SK-N-SH treated with all-trans-retinoic acid at 6 μM for 48 hours (cell line): ENCODE results near the gene PRKCE.

Source experiments
- ARNTL ChIP-seq: fragments of 450-650 bp; formaldehyde crosslinking; IDR thresholded peaks from 2 replicates; pipeline ENCODE4 v1.5.0; 2020; ENCODE audit warnings: low read depth, mild to moderate bottlenecking, moderate library complexity, borderline replicate concordance
- OSR1 ChIP-seq: fragments of 250-450 bp; sonication (Bioruptor Pico); IDR thresholded peaks from 2 replicates; pipeline ENCODE4 v1.8.0; 2022; ENCODE audit warnings: moderate library complexity, mild to moderate bottlenecking, inconsistent platforms
- TF ChIP-seq, protein P1 (sequence below): fragments of 250-450 bp; sonication (Bioruptor Pico); IDR thresholded peaks from 2 replicates; pipeline ENCODE4 v1.5.0; 2020; ENCODE audit warnings: mild to moderate bottlenecking, moderate library complexity
- TF ChIP-seq, protein P2 (sequence below): fragments of 250-450 bp; sonication (Bioruptor Pico); IDR thresholded peaks from 2 replicates; pipeline ENCODE4 v1.8.0; 2020; ENCODE audit warnings: mild to moderate bottlenecking, moderate library complexity, borderline replicate concordance

DNA sequence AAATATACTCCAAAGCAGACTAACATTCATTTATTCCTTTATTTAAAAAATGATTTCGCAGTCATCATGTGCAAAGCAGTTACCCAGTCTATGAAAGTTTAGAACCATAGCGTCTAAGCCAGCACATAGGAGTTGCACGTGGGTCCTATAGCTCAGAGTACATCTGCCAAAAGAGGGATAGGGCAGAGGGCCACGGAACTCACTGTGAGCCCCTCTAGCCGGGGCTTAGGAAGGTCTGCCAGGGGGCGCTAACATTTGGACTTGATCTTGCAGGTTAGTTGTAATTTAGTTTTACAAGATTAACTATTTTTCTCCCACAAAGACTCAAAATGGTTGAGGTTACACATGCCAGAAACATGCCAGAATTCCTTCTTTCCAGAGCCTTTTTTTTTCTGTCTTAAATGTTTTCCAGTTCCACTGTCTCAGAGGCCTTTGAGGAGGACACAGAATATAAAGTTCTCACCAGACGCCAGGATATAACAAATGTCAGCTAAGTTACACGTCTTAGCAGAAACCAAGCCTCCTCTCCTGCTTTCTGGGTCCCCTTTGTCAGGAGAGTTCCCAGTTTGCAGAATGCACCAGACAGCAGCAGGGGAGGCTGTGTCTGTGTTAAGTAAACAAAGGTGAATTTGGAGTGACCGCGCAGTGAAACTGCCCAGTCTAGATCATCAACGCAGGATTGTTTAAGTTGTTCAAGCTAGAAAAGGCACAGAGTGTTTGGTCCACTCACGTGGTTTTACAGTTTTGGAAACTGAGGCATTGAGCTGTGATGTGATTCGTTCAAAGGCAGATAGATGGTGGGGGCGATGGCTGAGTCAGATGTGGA is 292.0 kb downstream of the PRKCE start:
- TF ChIP-seq OSR1 (CRISPR knock-in tag) (no peak), ARNTL (CRISPR knock-in tag) (no peak)
- TF ChIP-seq, protein P1, sequence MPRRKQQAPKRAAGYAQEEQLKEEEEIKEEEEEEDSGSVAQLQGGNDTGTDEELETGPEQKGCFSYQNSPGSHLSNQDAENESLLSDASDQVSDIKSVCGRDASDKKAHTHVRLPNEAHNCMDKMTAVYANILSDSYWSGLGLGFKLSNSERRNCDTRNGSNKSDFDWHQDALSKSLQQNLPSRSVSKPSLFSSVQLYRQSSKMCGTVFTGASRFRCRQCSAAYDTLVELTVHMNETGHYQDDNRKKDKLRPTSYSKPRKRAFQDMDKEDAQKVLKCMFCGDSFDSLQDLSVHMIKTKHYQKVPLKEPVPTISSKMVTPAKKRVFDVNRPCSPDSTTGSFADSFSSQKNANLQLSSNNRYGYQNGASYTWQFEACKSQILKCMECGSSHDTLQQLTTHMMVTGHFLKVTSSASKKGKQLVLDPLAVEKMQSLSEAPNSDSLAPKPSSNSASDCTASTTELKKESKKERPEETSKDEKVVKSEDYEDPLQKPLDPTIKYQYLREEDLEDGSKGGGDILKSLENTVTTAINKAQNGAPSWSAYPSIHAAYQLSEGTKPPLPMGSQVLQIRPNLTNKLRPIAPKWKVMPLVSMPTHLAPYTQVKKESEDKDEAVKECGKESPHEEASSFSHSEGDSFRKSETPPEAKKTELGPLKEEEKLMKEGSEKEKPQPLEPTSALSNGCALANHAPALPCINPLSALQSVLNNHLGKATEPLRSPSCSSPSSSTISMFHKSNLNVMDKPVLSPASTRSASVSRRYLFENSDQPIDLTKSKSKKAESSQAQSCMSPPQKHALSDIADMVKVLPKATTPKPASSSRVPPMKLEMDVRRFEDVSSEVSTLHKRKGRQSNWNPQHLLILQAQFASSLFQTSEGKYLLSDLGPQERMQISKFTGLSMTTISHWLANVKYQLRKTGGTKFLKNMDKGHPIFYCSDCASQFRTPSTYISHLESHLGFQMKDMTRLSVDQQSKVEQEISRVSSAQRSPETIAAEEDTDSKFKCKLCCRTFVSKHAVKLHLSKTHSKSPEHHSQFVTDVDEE (CRISPR knock-in tag) = no peak
- TF ChIP-seq, protein P2, sequence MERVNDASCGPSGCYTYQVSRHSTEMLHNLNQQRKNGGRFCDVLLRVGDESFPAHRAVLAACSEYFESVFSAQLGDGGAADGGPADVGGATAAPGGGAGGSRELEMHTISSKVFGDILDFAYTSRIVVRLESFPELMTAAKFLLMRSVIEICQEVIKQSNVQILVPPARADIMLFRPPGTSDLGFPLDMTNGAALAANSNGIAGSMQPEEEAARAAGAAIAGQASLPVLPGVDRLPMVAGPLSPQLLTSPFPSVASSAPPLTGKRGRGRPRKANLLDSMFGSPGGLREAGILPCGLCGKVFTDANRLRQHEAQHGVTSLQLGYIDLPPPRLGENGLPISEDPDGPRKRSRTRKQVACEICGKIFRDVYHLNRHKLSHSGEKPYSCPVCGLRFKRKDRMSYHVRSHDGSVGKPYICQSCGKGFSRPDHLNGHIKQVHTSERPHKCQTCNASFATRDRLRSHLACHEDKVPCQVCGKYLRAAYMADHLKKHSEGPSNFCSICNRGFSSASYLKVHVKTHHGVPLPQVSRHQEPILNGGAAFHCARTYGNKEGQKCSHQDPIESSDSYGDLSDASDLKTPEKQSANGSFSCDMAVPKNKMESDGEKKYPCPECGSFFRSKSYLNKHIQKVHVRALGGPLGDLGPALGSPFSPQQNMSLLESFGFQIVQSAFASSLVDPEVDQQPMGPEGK (CRISPR knock-in tag) = no peak
